Measurements from ENCODE around the gene SYNDIG1.

Gene SYNDIG1

DNA sequence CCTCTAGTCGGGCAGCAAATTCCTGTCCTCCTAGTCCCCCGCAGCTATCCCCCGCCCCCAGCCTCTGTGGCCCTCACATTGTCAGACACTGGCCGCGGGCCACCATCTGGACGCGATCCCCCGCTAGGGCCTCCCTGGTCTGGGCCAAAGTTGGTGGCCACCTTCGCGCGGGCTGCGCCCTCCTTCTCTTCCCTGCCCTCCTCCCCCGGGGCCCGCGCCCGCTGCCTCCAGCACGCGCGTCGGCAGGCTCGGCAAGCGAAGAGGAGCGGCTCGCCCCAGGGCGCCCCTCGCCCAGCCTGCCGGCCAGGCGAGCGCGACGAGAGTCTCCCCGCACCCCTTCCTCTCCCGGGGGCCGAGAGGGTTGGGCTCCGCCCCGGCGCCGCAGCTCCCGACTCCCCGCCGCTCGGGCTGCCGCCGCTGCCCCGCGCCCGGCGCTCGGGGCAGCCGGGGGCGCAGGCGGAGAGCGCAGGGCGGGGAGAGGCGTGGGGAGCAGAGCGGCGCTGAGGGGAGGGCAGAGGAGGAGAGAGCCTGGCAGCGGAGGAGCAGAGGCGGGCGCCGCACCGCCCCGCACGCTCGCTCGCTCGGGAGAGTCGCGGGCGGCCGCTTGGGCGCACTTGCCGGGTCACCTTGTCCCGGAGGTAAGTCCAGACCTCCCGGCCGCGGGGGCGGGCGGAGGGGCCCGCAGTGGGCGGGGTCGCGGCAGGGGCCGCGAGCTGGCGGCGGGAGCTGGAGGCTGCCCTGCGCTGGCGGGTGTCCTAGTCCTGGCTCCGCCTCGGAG lies at the start of gene SYNDIG1:
SYNDIG1 (plus strand) TSS at position 514 of the 778 bp plus-strand sequence. CDS start 73,469 bp downstream, outside the sequence.
- TF ChIP-seq POLR2AphosphoS5 (IDR thresholded peaks at IDR 0.05; ENCODE audit: borderline replicate concordance, low read depth, low read length) (no peak), EZH2 (IDR thresholded peaks at IDR 0.05) (no peak), FOXP2 (optimal IDR thresholded peaks at IDR 0.05; ENCODE audit: control extremely low read depth, extremely low read length, insufficient read depth) (no peak)
- no peak within 1 kb of the TSS for H3K9ac ChIP-seq (ENCODE audit: insufficient read length)
- no peak for DNase-seq (ENCODE audit: low read depth, low spot score)
- H3K4me3 ChIP-seq, result no peak within 1 kb of the TSS
- H3K9me3 ChIP-seq (ENCODE audit: low read depth, low read length), result no peaks in the 10 kb centered on the region
- no peaks in the 10 kb centered on the region for H3K36me3 ChIP-seq (ENCODE audit: insufficient read depth, low read length)
- H3K27ac ChIP-seq, result no peak within 1 kb of the TSS

DNA sequence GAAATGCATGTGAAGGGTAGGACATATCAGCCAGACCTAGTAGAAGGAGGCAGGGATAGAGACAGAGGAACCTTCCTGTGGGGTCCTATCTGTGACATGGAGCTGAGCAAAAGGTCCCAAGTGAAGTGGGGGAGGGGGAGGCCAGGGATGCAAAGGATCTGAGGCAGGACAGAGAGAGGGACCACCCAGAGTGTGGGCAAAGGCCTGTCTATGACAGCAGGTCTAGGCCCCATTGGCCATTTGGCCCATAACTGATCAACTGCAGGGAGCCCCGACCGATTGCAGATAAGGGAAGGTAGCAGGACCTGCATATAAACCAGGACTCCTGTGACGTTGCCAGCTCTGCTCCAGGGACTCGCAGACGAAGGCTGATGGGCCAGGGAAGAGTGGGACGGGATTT lies 49.6 kb upstream of the SYNDIG1 start:
- H3K9me3 ChIP-seq (ENCODE audit: low read depth, low read length), result no peaks in the 10 kb centered on the region
- H3K36me3 ChIP-seq (ENCODE audit: insufficient read depth, low read length), result no peaks in the 10 kb centered on the region
- H3K27ac ChIP-seq, result no peak overlapping the region
- H3K9ac ChIP-seq (ENCODE audit: insufficient read length), result no peak overlapping the region
- DNase-seq (ENCODE audit: low read depth, low spot score), result no peak
- no peak overlapping the region for H3K4me3 ChIP-seq
- TF ChIP-seq FOXP2 (optimal IDR thresholded peaks at IDR 0.05; ENCODE audit: control extremely low read depth, extremely low read length, insufficient read depth), result no peak
- TF ChIP-seq POLR2AphosphoS5 (IDR thresholded peaks at IDR 0.05; ENCODE audit: borderline replicate concordance, low read depth, low read length), result no peak
- no peak for TF ChIP-seq EZH2 (IDR thresholded peaks at IDR 0.05)

DNA sequence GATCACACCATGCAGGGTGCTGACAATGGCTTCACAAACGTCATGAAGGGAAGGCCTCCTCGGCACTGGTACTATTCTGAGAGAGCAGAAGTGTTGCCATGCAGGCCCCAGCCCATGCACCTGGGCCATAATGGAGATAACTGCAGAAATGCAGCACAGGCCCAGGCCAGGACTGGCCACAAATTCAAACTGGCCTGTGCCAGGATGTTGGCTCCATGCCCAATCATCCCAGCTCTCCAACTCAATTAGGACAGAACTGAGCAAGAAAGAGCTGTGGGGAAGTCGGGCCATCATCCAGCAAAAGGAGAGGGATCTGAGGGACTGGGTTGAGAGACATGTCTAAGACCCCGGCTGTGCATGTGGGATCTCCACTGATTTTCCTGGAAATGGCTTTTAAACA lies 48.9 kb upstream of the SYNDIG1 start:
- no peak overlapping the region for H3K27ac ChIP-seq
- no peaks in the 10 kb centered on the region for H3K9me3 ChIP-seq (ENCODE audit: low read depth, low read length)
- no peak for DNase-seq (ENCODE audit: low read depth, low spot score)
- no peak overlapping the region for H3K4me3 ChIP-seq
- TF ChIP-seq POLR2AphosphoS5 (IDR thresholded peaks at IDR 0.05; ENCODE audit: borderline replicate concordance, low read depth, low read length), result no peak
- TF ChIP-seq FOXP2 (optimal IDR thresholded peaks at IDR 0.05; ENCODE audit: control extremely low read depth, extremely low read length, insufficient read depth), result no peak
- TF ChIP-seq EZH2 (IDR thresholded peaks at IDR 0.05), result no peak
- no peaks in the 10 kb centered on the region for H3K36me3 ChIP-seq (ENCODE audit: insufficient read depth, low read length)
- H3K9ac ChIP-seq (ENCODE audit: insufficient read length), result no peak overlapping the region

DNA sequence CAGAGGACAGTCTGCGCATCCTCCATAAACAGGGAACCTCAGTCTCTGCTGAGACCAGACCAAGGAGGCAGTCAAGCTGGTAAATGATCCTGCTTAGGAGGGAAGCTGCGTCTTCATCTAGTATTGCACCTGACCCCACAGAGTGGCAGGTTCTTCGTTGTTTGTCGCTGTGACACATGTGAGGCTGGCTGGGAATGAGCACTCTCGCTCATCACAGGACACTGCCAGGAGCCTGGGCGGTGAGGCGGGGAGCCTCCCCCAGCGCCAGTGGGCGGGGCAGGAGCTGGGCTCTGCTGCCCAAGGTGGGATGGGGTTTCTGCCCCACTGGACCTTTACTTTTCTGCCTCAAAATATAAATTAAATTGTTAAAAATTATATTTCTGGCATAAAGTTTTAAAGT lies 48.4 kb upstream of the SYNDIG1 start:
- Histone ChIP-seq H3K4me3 (no peak overlapping the region), H3K9ac (ENCODE audit: insufficient read length) (no peak overlapping the region), H3K9me3 (ENCODE audit: low read depth, low read length) (no peaks in the 10 kb centered on the region), H3K36me3 (ENCODE audit: insufficient read depth, low read length) (no peaks in the 10 kb centered on the region), H3K27ac (no peak overlapping the region)
- DNase-seq (ENCODE audit: low read depth, low spot score), result no peak
- TF ChIP-seq POLR2AphosphoS5 (IDR thresholded peaks at IDR 0.05; ENCODE audit: borderline replicate concordance, low read depth, low read length), result no peak
- TF ChIP-seq FOXP2 (optimal IDR thresholded peaks at IDR 0.05; ENCODE audit: control extremely low read depth, extremely low read length, insufficient read depth), result no peak
- TF ChIP-seq EZH2 (IDR thresholded peaks at IDR 0.05), result no peak

DNA sequence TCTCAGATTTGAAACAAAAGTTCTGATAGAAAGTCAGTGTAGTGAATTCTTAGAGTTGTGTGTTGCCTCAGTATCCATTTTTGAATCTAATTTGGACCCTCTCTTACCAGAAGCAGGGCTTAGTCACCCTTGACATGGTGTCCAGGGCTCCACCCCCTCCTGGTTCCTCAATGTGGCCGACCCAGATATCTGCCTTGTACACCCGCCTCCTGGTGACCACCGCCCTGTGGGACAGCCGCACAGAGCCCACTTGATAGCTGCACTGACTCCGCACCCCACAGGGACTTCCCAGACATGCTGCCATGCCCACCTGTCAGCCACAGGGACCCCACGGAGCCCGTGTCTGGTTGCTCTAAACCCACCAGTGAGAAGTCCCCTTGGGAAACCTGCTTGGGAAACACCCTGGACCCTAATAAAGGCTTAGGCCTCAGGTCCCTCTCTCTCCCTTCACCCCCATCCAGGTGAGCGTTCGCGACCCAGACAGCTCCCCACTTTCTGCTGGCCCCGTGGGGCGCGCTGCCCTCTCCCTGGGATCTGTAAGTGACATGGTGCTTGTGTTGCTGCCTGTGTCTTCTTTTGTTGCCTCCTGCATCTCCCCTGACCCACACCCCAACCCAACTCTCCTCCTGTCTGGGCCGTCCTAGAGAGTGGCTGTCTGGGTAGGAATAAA lies 47.2 kb upstream of the SYNDIG1 start:
- DNase-seq (ENCODE audit: low read depth, low spot score), result no peak
- no peak overlapping the region for H3K9ac ChIP-seq (ENCODE audit: insufficient read length)
- H3K36me3 ChIP-seq (ENCODE audit: insufficient read depth, low read length), result no peaks in the 10 kb centered on the region
- H3K27ac ChIP-seq, result no peak overlapping the region
- no peaks in the 10 kb centered on the region for H3K9me3 ChIP-seq (ENCODE audit: low read depth, low read length)
- H3K4me3 ChIP-seq, result no peak overlapping the region
- TF ChIP-seq FOXP2 (optimal IDR thresholded peaks at IDR 0.05; ENCODE audit: control extremely low read depth, extremely low read length, insufficient read depth) (no peak), POLR2AphosphoS5 (IDR thresholded peaks at IDR 0.05; ENCODE audit: borderline replicate concordance, low read depth, low read length) (no peak), EZH2 (IDR thresholded peaks at IDR 0.05) (no peak)

GRCh38 chr20:24423390-24424313 lies 45.8 kb upstream of the SYNDIG1 start:
- no peak for DNase-seq (ENCODE audit: low read depth, low spot score)
- no peak overlapping the region for H3K9ac ChIP-seq (ENCODE audit: insufficient read length)
- H3K36me3 ChIP-seq (ENCODE audit: insufficient read depth, low read length), result no peaks in the 10 kb centered on the region
- TF ChIP-seq EZH2 (IDR thresholded peaks at IDR 0.05) (no peak), FOXP2 (optimal IDR thresholded peaks at IDR 0.05; ENCODE audit: control extremely low read depth, extremely low read length, insufficient read depth) (no peak), POLR2AphosphoS5 (IDR thresholded peaks at IDR 0.05; ENCODE audit: borderline replicate concordance, low read depth, low read length) (no peak)
- no peak overlapping the region for H3K27ac ChIP-seq
- H3K4me3 ChIP-seq, result no peak overlapping the region
- H3K9me3 ChIP-seq (ENCODE audit: low read depth, low read length), result no peaks in the 10 kb centered on the region

DNA sequence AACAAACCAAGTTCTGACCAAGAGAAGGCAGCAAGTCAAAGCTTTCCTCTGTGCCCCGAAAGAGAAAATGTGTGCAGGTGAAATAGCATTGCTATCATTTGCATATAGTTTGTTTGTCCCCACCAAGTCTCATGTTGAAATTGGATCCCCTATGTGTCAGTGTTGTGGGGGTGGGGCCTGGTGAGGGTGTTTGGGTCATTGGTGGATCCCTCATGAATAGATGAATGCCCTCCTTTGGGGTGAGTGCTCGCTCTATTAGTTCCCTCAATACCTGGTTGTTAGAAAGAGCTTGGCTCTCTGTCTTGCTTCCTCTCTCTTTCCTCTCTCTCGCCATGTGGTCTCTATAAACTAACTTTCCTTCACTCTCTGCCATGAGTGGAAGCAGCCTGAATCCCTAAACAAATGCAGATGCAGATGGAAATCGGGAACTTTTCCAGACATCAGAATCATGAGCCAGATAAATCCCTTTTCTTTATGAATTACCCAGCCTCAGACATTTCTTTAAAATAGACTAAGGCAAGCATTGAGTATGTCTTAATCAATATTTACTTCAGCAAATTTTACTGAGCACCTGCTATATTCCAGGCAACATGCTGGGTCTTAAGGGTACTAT lies 43.8 kb upstream of the SYNDIG1 start:
- no peak overlapping the region for H3K9ac ChIP-seq (ENCODE audit: insufficient read length)
- H3K9me3 ChIP-seq (ENCODE audit: low read depth, low read length), result no peaks in the 10 kb centered on the region
- TF ChIP-seq FOXP2 (optimal IDR thresholded peaks at IDR 0.05; ENCODE audit: control extremely low read depth, extremely low read length, insufficient read depth), result no peak
- TF ChIP-seq EZH2 (IDR thresholded peaks at IDR 0.05), result no peak
- no peak for TF ChIP-seq POLR2AphosphoS5 (IDR thresholded peaks at IDR 0.05; ENCODE audit: borderline replicate concordance, low read depth, low read length)

More for the DNA sequence above, 43.8 kb upstream of the SYNDIG1 start:
- H3K27ac ChIP-seq, result no peak overlapping the region
- no peak for DNase-seq (ENCODE audit: low read depth, low spot score)
- no peak overlapping the region for H3K4me3 ChIP-seq
- H3K36me3 ChIP-seq (ENCODE audit: insufficient read depth, low read length), result no peaks in the 10 kb centered on the region
